Measurements from ENCODE around the gene DLST.
"Not testable (repeated sequence)": the region's sequence is repeated elsewhere in the genome, so short reads cannot be mapped to it uniquely, and the experiment has no call there.

DNA sequence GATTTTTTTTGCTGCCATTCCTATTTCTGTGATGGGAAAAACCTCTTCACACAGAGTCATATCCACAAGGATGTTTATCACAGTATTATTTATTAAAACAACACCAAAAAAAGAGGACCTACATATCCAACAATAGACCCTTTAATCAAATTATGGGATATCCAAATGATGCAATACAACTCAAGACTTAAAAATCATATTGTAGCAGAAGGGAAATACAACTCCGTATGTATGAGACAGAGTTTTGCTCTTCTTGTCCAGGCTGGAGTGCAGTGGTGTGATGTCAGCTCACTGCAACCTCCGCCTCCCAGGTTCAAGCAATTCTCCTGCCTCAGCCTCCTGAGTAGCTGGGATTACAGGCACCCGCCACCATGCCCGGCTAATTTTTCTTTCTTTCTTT is 51.2 kb downstream of the DLST start:
- TF ChIP-seq, protein P1, sequence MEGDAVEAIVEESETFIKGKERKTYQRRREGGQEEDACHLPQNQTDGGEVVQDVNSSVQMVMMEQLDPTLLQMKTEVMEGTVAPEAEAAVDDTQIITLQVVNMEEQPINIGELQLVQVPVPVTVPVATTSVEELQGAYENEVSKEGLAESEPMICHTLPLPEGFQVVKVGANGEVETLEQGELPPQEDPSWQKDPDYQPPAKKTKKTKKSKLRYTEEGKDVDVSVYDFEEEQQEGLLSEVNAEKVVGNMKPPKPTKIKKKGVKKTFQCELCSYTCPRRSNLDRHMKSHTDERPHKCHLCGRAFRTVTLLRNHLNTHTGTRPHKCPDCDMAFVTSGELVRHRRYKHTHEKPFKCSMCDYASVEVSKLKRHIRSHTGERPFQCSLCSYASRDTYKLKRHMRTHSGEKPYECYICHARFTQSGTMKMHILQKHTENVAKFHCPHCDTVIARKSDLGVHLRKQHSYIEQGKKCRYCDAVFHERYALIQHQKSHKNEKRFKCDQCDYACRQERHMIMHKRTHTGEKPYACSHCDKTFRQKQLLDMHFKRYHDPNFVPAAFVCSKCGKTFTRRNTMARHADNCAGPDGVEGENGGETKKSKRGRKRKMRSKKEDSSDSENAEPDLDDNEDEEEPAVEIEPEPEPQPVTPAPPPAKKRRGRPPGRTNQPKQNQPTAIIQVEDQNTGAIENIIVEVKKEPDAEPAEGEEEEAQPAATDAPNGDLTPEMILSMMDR (IDR thresholded peaks at IDR 0.05) = not testable (repeated sequence)
- not testable (repeated sequence) for TF ChIP-seq ZFX (IDR thresholded peaks at IDR 0.05; ENCODE audit: borderline replicate concordance)
